PC-9 (cell line): Measurements from ENCODE around the gene NUDT3. TPM values are rescaled to one million over a fixed set of nuclear protein-coding genes. Genes with fewer than 3 reads are reported as not detected.

Experiments used
- BruUV-seq: library from RNA; stranded (reverse); fragments of 400-500 nt; replicated peaks from 2 replicates; lab custom pipeline; 2021; lab: Mats Ljungman, UMichigan
- CTCF ChIA-PET: fragments of 300-600 bp; sonication (Branson Sonifier 250); formaldehyde crosslinking; loops from one replicate; lab custom pipeline; 2022; ENCODE audit warnings: antibody characterized with exemption; lab: Charles Lee
- POLR2A ChIA-PET: fragments of 300-600 bp; sonication (Branson Sonifier 250); formaldehyde crosslinking; loops from one replicate; lab custom pipeline; 2022; ENCODE audit warnings: antibody characterized with exemption; ENCODE audit not compliant: unreplicated experiment; lab: Charles Lee
- DNase-seq, 2 experiments: peaks; one replicate each; pipeline versions ENCODE4 v3.0.0 to v3.0.0-alpha.2; 2015 to 2022; ENCODE audit warnings: mixed read lengths in 1 of 2
- H2AFZ ChIP-seq: fragments of 200-600 bp; sonication (generic); 2 replicates; pipeline ENCODE4 v1.8.1; 2017; ENCODE audit warnings: antibody characterized with exemption
- H3F3A ChIP-seq: fragments of 200-600 bp; sonication (generic); 2 replicates; pipeline ENCODE4 v1.8.1; 2017; ENCODE audit warnings: antibody characterized with exemption, mild to moderate bottlenecking, low read depth; ENCODE audit not compliant: insufficient read depth
- H3K27ac ChIP-seq: fragments of 200-600 bp; sonication (generic); 2 replicates; pipeline ENCODE4 v1.6.1; 2016; ENCODE audit warnings: mixed run types
- H3K27me3 ChIP-seq: fragments of 200-600 bp; sonication (generic); 2 replicates; pipeline ENCODE4 v1.6.1; 2016; ENCODE audit warnings: low read depth, mixed run types; ENCODE audit not compliant: insufficient read depth
- H3K36me3 ChIP-seq: fragments of 200-600 bp; sonication (generic); 2 replicates; pipeline ENCODE4 v1.6.1; 2016; ENCODE audit warnings: low read depth, mixed run types
- H3K4me1 ChIP-seq: fragments of 200-600 bp; sonication (generic); replicated peaks from 2 replicates; pipeline ENCODE4 v1.6.1; 2016; ENCODE audit warnings: mixed run types; ENCODE audit not compliant: insufficient read depth
- H3K4me2 ChIP-seq: fragments of 200-600 bp; sonication (generic); 2 replicates; pipeline ENCODE4 v1.6.1; 2017; ENCODE audit warnings: mixed run types
- H3K4me3 ChIP-seq: fragments of 200-600 bp; sonication (generic); 2 replicates; pipeline ENCODE4 v1.6.1; 2016; ENCODE audit warnings: mixed run types
- H3K79me2 ChIP-seq: fragments of 200-600 bp; sonication (generic); 2 replicates; pipeline ENCODE4 v1.6.1; 2017; ENCODE audit warnings: low read depth, mixed run types
- H3K9me2 ChIP-seq: fragments of 200-600 bp; sonication (generic); 2 replicates; pipeline ENCODE4 v1.8.1; 2017; ENCODE audit warnings: mild to moderate bottlenecking; ENCODE audit not compliant: insufficient read depth
- H3K9me3 ChIP-seq: fragments of 200-600 bp; sonication (generic); 2 replicates; pipeline ENCODE4 v1.8.1; 2016; ENCODE audit warnings: low read depth; ENCODE audit not compliant: insufficient read depth
- H4K20me1 ChIP-seq: fragments of 200-600 bp; sonication (generic); 2 replicates; pipeline ENCODE4 v1.8.1; 2017; ENCODE audit not compliant: insufficient read depth
- EZH2 ChIP-seq: fragments of 200-600 bp; sonication (generic); IDR thresholded peaks from 2 replicates; pipeline ENCODE4 v1.8.0; 2017; ENCODE audit warnings: antibody characterized with exemption, low read depth
- intact Hi-C: fragments of 100-400 bp; cut with micrococcal nuclease; formaldehyde crosslinking; loops from one replicate; pipeline ENCODE4 v1.10.0; 2022; ENCODE audit not compliant: unreplicated experiment
- total RNA-seq: library from RNA; stranded (reverse); gene quantifications from 2 replicates; pipeline ENCODE4 v1.2.3, GENCODE V29; 2021
- TF ChIP-seq, protein P1 (sequence below): fragments of 200-600 bp; sonication (generic); conservative IDR thresholded peaks from 2 replicates; pipeline ENCODE4 v1.6.1; 2017; ENCODE audit warnings: mixed run types, antibody characterized with exemption, mild to moderate bottlenecking, moderate library complexity

NUDT3 gene
- total RNA-seq, 1 experiment from 2014 or later = 19.1 TPM

DNA sequence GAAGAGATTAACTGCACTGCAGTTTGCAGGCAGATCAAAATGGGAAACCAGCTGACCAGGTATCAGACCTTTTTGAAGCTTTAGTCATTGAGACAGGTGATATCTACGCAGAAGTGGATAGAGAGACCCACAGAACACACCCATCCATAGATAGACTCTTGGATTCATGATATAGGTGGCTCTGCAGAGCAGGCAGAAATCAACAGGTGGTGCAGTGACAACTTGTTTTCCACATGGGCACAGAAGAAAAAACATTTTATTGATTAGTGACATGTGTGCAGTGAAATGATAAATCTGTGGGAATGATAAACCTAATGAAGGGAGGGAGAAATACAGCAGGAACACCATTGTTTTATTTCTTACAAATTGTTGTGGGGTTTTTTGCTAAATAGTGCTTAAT lies 45.2 kb downstream of the NUDT3 start:
- no peak for DNase-seq
- intact Hi-C loops = no loop called here
- Histone ChIP-seq H3K4me1 (peaks cover 2% of the 10 kb centered on the region), H3F3A (no peaks in the 10 kb centered on the region), H3K4me2 (no peak overlapping the region), H3K36me3 (no peaks in the 10 kb centered on the region), H3K27ac (no peak overlapping the region), H3K79me2 (peaks cover 50% of the 10 kb centered on the region), H3K9me3 (no peaks in the 10 kb centered on the region), H4K20me1 (peaks cover 28% of the 10 kb centered on the region), H3K9me2 (no peaks in the 10 kb centered on the region), H3K4me3 (no peak overlapping the region), H2AFZ (no peak overlapping the region), H3K27me3 (no peaks in the 10 kb centered on the region)
- BruUV-seq = no TSS peak
- CTCF ChIA-PET = no interaction called here
- TF ChIP-seq, protein P1, sequence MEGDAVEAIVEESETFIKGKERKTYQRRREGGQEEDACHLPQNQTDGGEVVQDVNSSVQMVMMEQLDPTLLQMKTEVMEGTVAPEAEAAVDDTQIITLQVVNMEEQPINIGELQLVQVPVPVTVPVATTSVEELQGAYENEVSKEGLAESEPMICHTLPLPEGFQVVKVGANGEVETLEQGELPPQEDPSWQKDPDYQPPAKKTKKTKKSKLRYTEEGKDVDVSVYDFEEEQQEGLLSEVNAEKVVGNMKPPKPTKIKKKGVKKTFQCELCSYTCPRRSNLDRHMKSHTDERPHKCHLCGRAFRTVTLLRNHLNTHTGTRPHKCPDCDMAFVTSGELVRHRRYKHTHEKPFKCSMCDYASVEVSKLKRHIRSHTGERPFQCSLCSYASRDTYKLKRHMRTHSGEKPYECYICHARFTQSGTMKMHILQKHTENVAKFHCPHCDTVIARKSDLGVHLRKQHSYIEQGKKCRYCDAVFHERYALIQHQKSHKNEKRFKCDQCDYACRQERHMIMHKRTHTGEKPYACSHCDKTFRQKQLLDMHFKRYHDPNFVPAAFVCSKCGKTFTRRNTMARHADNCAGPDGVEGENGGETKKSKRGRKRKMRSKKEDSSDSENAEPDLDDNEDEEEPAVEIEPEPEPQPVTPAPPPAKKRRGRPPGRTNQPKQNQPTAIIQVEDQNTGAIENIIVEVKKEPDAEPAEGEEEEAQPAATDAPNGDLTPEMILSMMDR = no peak
- POLR2A ChIA-PET = no interaction called here

DNA sequence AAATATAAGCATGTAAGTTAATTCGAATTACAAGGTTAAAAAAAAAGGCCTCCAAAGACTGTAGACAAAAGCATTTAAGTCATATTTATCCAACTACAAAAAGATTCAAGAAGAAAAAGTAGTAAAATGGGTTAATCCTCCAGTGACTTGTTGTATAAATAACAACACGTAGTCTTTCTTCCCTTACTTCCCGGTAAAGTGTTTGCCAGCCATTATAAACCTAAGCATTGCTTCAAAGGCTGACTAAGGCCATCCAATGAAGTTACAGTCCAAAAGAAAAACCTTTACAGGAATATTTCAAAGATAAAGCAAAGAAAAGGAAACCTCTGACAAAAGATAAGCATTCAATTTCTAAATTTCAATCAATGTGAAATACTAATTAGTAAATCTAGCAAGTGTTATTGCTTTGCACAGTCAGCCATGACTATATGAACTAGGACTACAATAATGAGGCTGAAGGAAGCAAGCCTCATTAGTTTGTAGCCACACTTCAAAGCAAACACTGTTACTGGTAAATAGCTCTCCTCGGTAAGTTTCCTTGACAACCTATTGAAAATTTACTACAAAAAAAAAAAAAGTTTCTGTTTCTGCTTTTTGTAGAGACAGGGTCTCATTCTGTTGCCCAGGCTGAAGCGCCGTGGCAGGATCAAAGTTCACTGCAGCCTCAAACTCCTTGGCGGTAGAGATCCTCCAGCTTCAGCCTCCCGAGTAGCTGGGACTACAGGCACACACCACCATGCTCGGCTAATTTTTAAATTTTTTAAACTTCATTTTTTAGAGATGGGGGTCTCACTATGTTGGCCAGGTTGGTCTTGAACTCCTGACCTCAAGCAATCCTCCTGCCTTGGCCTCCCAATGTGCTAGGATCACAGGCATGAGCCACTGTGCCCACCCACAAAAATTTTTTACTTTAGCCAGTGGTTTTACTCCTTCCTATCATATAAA lies 46.0 kb downstream of the NUDT3 start:
- TF ChIP-seq, protein P1 = no peak
- no peak for TF ChIP-seq EZH2
- Histone ChIP-seq H3F3A (peaks cover 3% of the 10 kb centered on the region; the same call in 1 of the 2 replicates), H3K27me3 (no peaks in the 10 kb centered on the region), H3K4me2 (no peak overlapping the region), H3K4me3 (no peak overlapping the region), H4K20me1 (peaks cover 24% of the 10 kb centered on the region), H3K9me3 (no peaks in the 10 kb centered on the region), H3K79me2 (peaks cover 49% of the 10 kb centered on the region), H3K4me1 (peaks cover 4% of the 10 kb centered on the region; the same call in 1 of the 2 replicates), H2AFZ (no peak overlapping the region), H3K27ac (no peak overlapping the region), H3K36me3 (no peaks in the 10 kb centered on the region), H3K9me2 (no peaks in the 10 kb centered on the region)
- BruUV-seq = no TSS peak
- POLR2A ChIA-PET = interaction anchor here (0.6 kb wide), 1 partner anchor 98 kb away, joined by 6 read pairs; the partner anchor contains the start of gene SMIM29
- DNase-seq = no peak
- CTCF ChIA-PET = no interaction called here
- intact Hi-C loops = no loop called here

DNA sequence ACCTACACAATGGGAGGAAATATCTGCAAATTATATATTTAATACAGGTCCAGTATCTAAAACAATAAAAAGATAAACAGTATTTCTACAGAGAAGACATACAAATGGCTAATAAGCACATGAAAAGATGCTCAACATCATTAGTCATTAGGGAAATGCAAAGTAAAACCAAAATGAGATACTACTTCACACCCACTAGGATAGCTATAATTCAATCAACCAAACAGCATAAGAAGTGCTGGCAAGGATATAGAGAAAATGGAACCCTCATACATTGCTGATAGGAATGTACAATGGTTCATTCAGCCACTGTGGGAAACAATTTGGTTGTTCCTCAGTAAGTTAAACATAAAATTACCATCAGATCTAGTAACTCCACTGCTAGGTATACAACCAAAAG lies 48.7 kb downstream of the NUDT3 start:
- no peaks in the 10 kb centered on the region; the same call in 1 of the 2 replicates for H3K36me3 ChIP-seq
- H3K27me3 ChIP-seq = no peaks in the 10 kb centered on the region
- DNase-seq = no peak
- H3K9me3 ChIP-seq = no peaks in the 10 kb centered on the region
- H3K4me1 ChIP-seq = peaks cover 10% of the 10 kb centered on the region; the same call in 1 of the 2 replicates
- no peak overlapping the region for H3K4me2 ChIP-seq
- TF ChIP-seq EZH2 = no peak
- TF ChIP-seq, protein P1 = no peak
- no peak overlapping the region for H2AFZ ChIP-seq
- H3K27ac ChIP-seq = no peak overlapping the region
- H3K79me2 ChIP-seq = peaks cover 49% of the 10 kb centered on the region
- BruUV-seq = no TSS peak
- H3F3A ChIP-seq = peaks cover 4% of the 10 kb centered on the region; the same call in 1 of the 2 replicates
- peaks cover 9% of the 10 kb centered on the region; the same call in 1 of the 2 replicates for H4K20me1 ChIP-seq
- intact Hi-C loops = no loop called here
- no peak overlapping the region for H3K4me3 ChIP-seq
- ChIA-PET CTCF (no interaction called here), POLR2A (interaction anchor here (0.6 kb wide), 1 partner anchor 459 kb away, joined by 4 read pairs; no protein-coding TSS in a partner anchor)
- H3K9me2 ChIP-seq = no peaks in the 10 kb centered on the region
